Neural progenitor cell (in vitro differentiated cells): Measurements from ENCODE around the gene MYO1D.

Source experiments
- CTCF ChIP-seq: fragments of 200-600 bp; sonication (generic); IDR thresholded peaks from 2 replicates; pipeline ENCODE4 v1.5.1; 2017; ENCODE audit warnings: antibody characterized with exemption, mild to moderate bottlenecking
- EZH2 ChIP-seq: fragments of 200-600 bp; sonication (generic); IDR thresholded peaks from 2 replicates; pipeline ENCODE4 v1.6.1; 2017; ENCODE audit warnings: antibody characterized with exemption, mild to moderate bottlenecking, moderate library complexity
- EZH2phosphoT487 ChIP-seq: fragments of 200-600 bp; sonication (generic); IDR thresholded peaks from 2 replicates; pipeline ENCODE4 v1.6.1; 2017; ENCODE audit warnings: antibody characterized with exemption

- no peak for TF ChIP-seq CTCF
- TF ChIP-seq EZH2: no peak
- no peak for TF ChIP-seq EZH2phosphoT487
Observed at GRCh38 chr17:32855620-32856019, 21.3 kb downstream of the MYO1D start.
